Endothelial cell of umbilical vein (primary cell): ENCODE results near the gene MEOX2. TPM values are rescaled to one million over a fixed set of nuclear protein-coding genes. Genes with fewer than 3 reads are reported as not detected.

Source experiments
- polyA plus RNA-seq, 4 experiments: library from polyadenylated mRNA; depleted of rRNA in 3 of 4; stranded (reverse) in 3 of 4; unstranded in 1 of 4; fragments of >200 nt; gene quantifications; 2 replicates each; pipeline versions ENCODE4 v1.2.1 to v1.2.3, GENCODE V29; 2011 to 2012; ENCODE audit warnings: missing spikeins in 1 of 4
- total RNA-seq: library from RNA; stranded (reverse); gene quantifications from 2 replicates; pipeline ENCODE4 v1.2.3, GENCODE V29; 2021

Gene MEOX2
- total and polyA plus RNA-seq, 2 donors (not counting 3 experiments of a cell fraction or from before 2014, with no cell fraction given): 11.6 to 45.1 TPM

Other genes starting within 250 kb of the MEOX2 start
- gene AGMO, start 124.7 kb downstream of the MEOX2 start, total RNA-seq: 0.40 and 1.2 TPM in 2 replicates
- gene AGMO, start 124.7 kb downstream of the MEOX2 start, polyA plus RNA-seq: 0.14 and 0.23 TPM in 2 replicates